ENCODE measurements around the gene TMED3. TPM values are rescaled to one million over a fixed set of nuclear protein-coding genes. Genes with fewer than 3 reads are reported as not detected.

Gene TMED3
- total and polyA plus RNA-seq, 2 donors (not counting 3 experiments of a cell fraction or from before 2014, with no cell fraction given), result 105 to 322 TPM

GRCh38 chr15:79358069-79358468 lies 47.2 kb downstream of the TMED3 start:
- Histone ChIP-seq H3K9me1 (replicated peaks; ENCODE audit: control insufficient read depth, extremely low read depth, insufficient read depth, low read length) (no peaks in the 10 kb centered on the region), H3K4me2 (ENCODE audit: insufficient read depth, low read length) (no peak overlapping the region), H3K9ac (replicated peaks; ENCODE audit: extremely low read depth, insufficient read depth, low read length) (no peak overlapping the region), H3K79me2 (ENCODE audit: control insufficient read depth, insufficient read depth, low read length) (no peaks in the 10 kb centered on the region), H3K27me3 (ENCODE audit: control insufficient read depth in 2 of 2, insufficient read depth in 2 of 2, low read length in 2 of 2) (no peaks in the 10 kb centered on the region), H3K27ac (ENCODE audit: insufficient read depth, low read depth, low read length) (no peak overlapping the region), H4K20me1 (replicated peaks; ENCODE audit: control insufficient read depth, extremely low read depth, insufficient read depth, low read length) (no peaks in the 10 kb centered on the region), H2AFZ (ENCODE audit: low read depth, low read length) (no peak overlapping the region), H3K36me3 (ENCODE audit: control insufficient read depth in 2 of 2, extremely low read depth in 1 of 2, insufficient read depth in 2 of 2, low read length in 2 of 2) (no peaks in the 10 kb centered on the region), H3K4me3 (replicated peaks in 1 of 3; ENCODE audit: insufficient read depth in 1 of 3, low read depth in 1 of 3, low read length in 3 of 3) (no peak overlapping the region), H3K4me1 (ENCODE audit: control insufficient read depth, extremely low read depth, insufficient read depth, low read length) (no peaks in the 10 kb centered on the region), H3K9me3 (replicated peaks; ENCODE audit: control insufficient read depth, insufficient read depth, low read length) (no peaks in the 10 kb centered on the region)
- TF ChIP-seq POLR2AphosphoS5 (IDR thresholded peaks at IDR 0.05; ENCODE audit: insufficient read depth, low read depth, low read length) (no peak), MYC (IDR thresholded peaks at IDR 0.05; ENCODE audit: low read depth, low read length) (no peak), CTCF (IDR thresholded peaks at IDR 0.05; ENCODE audit: extremely low read depth in 1 of 2, insufficient read depth in 1 of 2, low read depth in 1 of 2, low read length in 2 of 2) (no peak), EZH2 (IDR thresholded peaks at IDR 0.05; ENCODE audit: borderline replicate concordance, low read depth, low read length, severe bottlenecking) (no peak), FOS (IDR thresholded peaks at IDR 0.05; ENCODE audit: borderline replicate concordance, insufficient read depth, low read length) (no peak), GATA2 (IDR thresholded peaks at IDR 0.05; ENCODE audit: insufficient read depth, insufficient read length, low read depth, low read length) (no peak), JUN (IDR thresholded peaks at IDR 0.05; ENCODE audit: borderline replicate concordance, insufficient read depth, insufficient read length, low read depth) (no peak), POLR2A (IDR thresholded peaks at IDR 0.05; ENCODE audit: low read depth, low read length) (no peak), MAX (IDR thresholded peaks at IDR 0.05; ENCODE audit: insufficient read depth, insufficient read length) (no peak)
- BruUV-seq (replicated peaks), result no TSS peak
- dilution Hi-C loops (cut with MboI; ENCODE audit: extremely low pct_ligation_motif_present, low sequenced_read_pairs), result no loop called here
- intact Hi-C loops (cut with micrococcal nuclease), result no loop called here
- ChIA-PET CTCF (no interaction called here), POLR2A (no interaction called here)
- FAIRE-seq (no peak), DNase-seq (ENCODE audit: low read depth, low spot score) (no peak)
